GM12878 (cell line): Measurements from ENCODE around the gene PRDM16. TPM values are rescaled to one million over a fixed set of nuclear protein-coding genes. Genes with fewer than 3 reads are reported as not detected.

Experiments used
- ATAC-seq: fragments of 200-7000 bp; cut with Tn5 transposase; 3 replicates; pipeline ENCODE4 v1.9.1; 2020; ENCODE audit warnings: mild to moderate bottlenecking, moderate library complexity
- BruUV-seq: library from RNA; stranded (reverse); fragments of 400-500 nt; replicated peaks from 2 replicates; lab custom pipeline; 2021; lab: Mats Ljungman, UMichigan
- CTCF ChIA-PET: fragments of 300-600 bp; sonication (Branson Sonifier 250); formaldehyde crosslinking; extraction: SDS; loops from one replicate; lab custom pipeline; 2021; ENCODE audit warnings: inconsistent platforms; lab: Yijun Ruan, JAX
- POLR2A ChIA-PET: fragments of 350-600 bp; formaldehyde crosslinking; extraction: SDS; loops from one replicate; lab custom pipeline; 2021; ENCODE audit warnings: inconsistent platforms; lab: Charles Lee
- RAD21 ChIA-PET: fragments of 300-600 bp; sonication (Branson Sonifier 250); formaldehyde crosslinking; loops from one replicate; lab custom pipeline; 2023; ENCODE audit warnings: antibody characterized with exemption; ENCODE audit not compliant: unreplicated experiment; lab: Charles Lee
- SMC1A ChIA-PET: fragments of 300-600 bp; sonication (Branson Sonifier 250); formaldehyde crosslinking; loops from one replicate; lab custom pipeline; 2023; ENCODE audit not compliant: unreplicated experiment, uncharacterized antibody; lab: Charles Lee
- DNase-seq: peaks from one replicate; pipeline ENCODE4 v3.0.0-alpha.2; 2011; ENCODE audit warnings: low read depth, low spot score
- FAIRE-seq: peaks from 3 replicates; lab custom pipeline; 2011; peaks lifted over from hg19 to GRCh38; lab: Jason Lieb, UNC
- H2AFZ ChIP-seq: 2 replicates; pipeline ENCODE4 v1.6.0; 2011; ENCODE audit warnings: low read depth, low read length, control low read depth; ENCODE audit not compliant: control insufficient read depth
- H3K27ac ChIP-seq: 2 replicates; pipeline ENCODE4 v1.5.1; 2011; ENCODE audit warnings: control low read depth; ENCODE audit not compliant: control insufficient read depth, insufficient read depth
- H3K27me3 ChIP-seq, 2 experiments: replicated peaks in 1 of 2; 2 replicates each; pipeline versions ENCODE4 v1.6.0 to v1.6.1; 2011; ENCODE audit warnings: low read length in 1 of 2; ENCODE audit not compliant: control insufficient read depth in 2 of 2, insufficient read depth in 2 of 2
- H3K36me3 ChIP-seq, 2 experiments: 2 replicates each; pipeline ENCODE4 v1.5.1; 2011; ENCODE audit warnings: low read length in 1 of 2; ENCODE audit not compliant: control insufficient read depth in 2 of 2, insufficient read depth in 2 of 2
- H3K4me1 ChIP-seq: 2 replicates; pipeline ENCODE4 v1.6.1; 2011; ENCODE audit warnings: mild to moderate bottlenecking, low read length, moderate library complexity, mixed read lengths; ENCODE audit not compliant: control insufficient read depth, insufficient read depth
- H3K4me2 ChIP-seq: 2 replicates; pipeline ENCODE4 v1.6.0; 2011; ENCODE audit warnings: control low read depth; ENCODE audit not compliant: control insufficient read depth, insufficient read depth
- H3K4me3 ChIP-seq: fragments of 200-600 bp; sonication (generic); 2 replicates; pipeline ENCODE4 v1.5.1; 2016
- H3K79me2 ChIP-seq: 2 replicates; pipeline ENCODE4 v1.6.0; 2011; ENCODE audit warnings: low read length; ENCODE audit not compliant: control insufficient read depth, insufficient read depth
- H3K9ac ChIP-seq: 2 replicates; pipeline ENCODE4 v1.8.0; 2011; ENCODE audit warnings: low read length, control low read depth, mixed read lengths; ENCODE audit not compliant: control insufficient read depth, insufficient read depth
- H3K9me3 ChIP-seq: replicated peaks from 3 replicates; pipeline ENCODE4 v1.5.1; 2011; ENCODE audit warnings: mild to moderate bottlenecking, low read length; ENCODE audit not compliant: control insufficient read depth, insufficient read depth
- H4K20me1 ChIP-seq: 2 replicates; pipeline ENCODE4 v1.6.0; 2011; ENCODE audit not compliant: control insufficient read depth, insufficient read depth
- CBX3 ChIP-seq: fragments of 200-600 bp; sonication (generic); IDR thresholded peaks from 2 replicates; pipeline ENCODE4 v1.6.1; 2016; ENCODE audit warnings: low read depth, borderline replicate concordance
- ESRRA ChIP-seq: IDR thresholded peaks from 2 replicates; pipeline ENCODE4 v1.6.1; 2012; ENCODE audit warnings: mild to moderate bottlenecking, low read length, improper control_type of control experiment
- FOS ChIP-seq: IDR thresholded peaks from 3 replicates; pipeline ENCODE4 v1.6.1; 2011; ENCODE audit warnings: borderline replicate concordance; ENCODE audit not compliant: insufficient read length; ENCODE audit errors: extremely low read depth
- GABPA ChIP-seq: IDR thresholded peaks from 2 replicates; pipeline ENCODE4 v1.6.1; 2014; ENCODE audit warnings: antibody characterized with exemption, low read depth, mild to moderate bottlenecking, inconsistent platforms
- JUND ChIP-seq: IDR thresholded peaks from 2 replicates; pipeline ENCODE4 v1.6.1; 2012; ENCODE audit warnings: low read depth, mild to moderate bottlenecking, low read length, improper control_type of control experiment, moderate library complexity
- KLF5 ChIP-seq: fragments of 450-650 bp; IDR thresholded peaks from 2 replicates; pipeline ENCODE4 v1.6.1; 2014; ENCODE audit warnings: mild to moderate bottlenecking; ENCODE audit not compliant: partially characterized antibody
- MYB ChIP-seq: fragments of 150-350 bp; IDR thresholded peaks from 2 replicates; pipeline ENCODE4 v1.6.1; 2014; ENCODE audit warnings: mild to moderate bottlenecking, low read depth, low read length, borderline replicate concordance
- MYC ChIP-seq: IDR thresholded peaks from 2 replicates; pipeline ENCODE4 v1.6.1; 2011; ENCODE audit warnings: mild to moderate bottlenecking, low read length, moderate library complexity, inconsistent platforms; ENCODE audit not compliant: insufficient read depth, insufficient replicate concordance, insufficient read length, severe bottlenecking
- NKRF ChIP-seq: fragments of 450-650 bp; conservative IDR thresholded peaks from 2 replicates; pipeline ENCODE4 v1.6.1; 2017; ENCODE audit warnings: mild to moderate bottlenecking, moderate library complexity
- PAX8 ChIP-seq: fragments of 450-650 bp; IDR thresholded peaks from 2 replicates; pipeline ENCODE4 v1.6.1; 2017; ENCODE audit warnings: mild to moderate bottlenecking, moderate library complexity
- PBX3 ChIP-seq: IDR thresholded peaks from 2 replicates; pipeline ENCODE4 v1.6.1; 2011; ENCODE audit warnings: mild to moderate bottlenecking, low read depth, low read length, moderate library complexity; ENCODE audit not compliant: insufficient replicate concordance
- RELA ChIP-seq: fragments of 450-650 bp; IDR thresholded peaks from 2 replicates; pipeline ENCODE4 v1.8.0; 2014; ENCODE audit warnings: borderline replicate concordance; ENCODE audit not compliant: partially characterized antibody
- SUZ12 ChIP-seq: fragments of 200-600 bp; sonication (generic); IDR thresholded peaks from one replicate; pipeline ENCODE4 v1.6.1; 2018; ENCODE audit warnings: antibody characterized with exemption, mild to moderate bottlenecking; ENCODE audit not compliant: unreplicated experiment
- TBL1XR1 ChIP-seq: IDR thresholded peaks from 2 replicates; pipeline ENCODE4 v1.6.1; 2012; ENCODE audit warnings: low read depth, low read length, improper control_type of control experiment
- USF2 ChIP-seq: IDR thresholded peaks from 2 replicates; pipeline ENCODE4 v1.6.1; 2011; ENCODE audit warnings: low read depth, low read length, improper control_type of control experiment, borderline replicate concordance
- ZNF274 ChIP-seq: IDR thresholded peaks from one replicate; pipeline ENCODE4 v1.8.0; 2011; ENCODE audit not compliant: insufficient read length, insufficient read depth
- ZZZ3 ChIP-seq: IDR thresholded peaks from 2 replicates; pipeline ENCODE4 v1.6.1; 2011; ENCODE audit warnings: low read depth; ENCODE audit not compliant: control insufficient read depth, insufficient read length
- WGBS: methylation state at CpG from one replicate; pipeline ENCODE4 v1.1.6; 2016; ENCODE audit warnings: low lambda C conversion rate; ENCODE audit not compliant: insufficient replicate concordance, insufficient coverage; ENCODE audit errors: missing lambda C conversion rate; 5-methylcytosine and 5-hydroxymethylcytosine counted together
- in situ Hi-C: fragments of 300-500 bp; cut with MboI; formaldehyde crosslinking; loops from 9 replicates; pipeline ENCODE4 v1.14.3; 2018; ENCODE audit warnings: mixed read lengths
- intact Hi-C: fragments of 100-400 bp; cut with micrococcal nuclease; formaldehyde crosslinking; loops from one replicate; pipeline ENCODE4 v1.14.2; 2022; ENCODE audit not compliant: unreplicated experiment
- polyA plus RNA-seq, 11 experiments: library from polyadenylated mRNA; depleted of rRNA in 4 of 11; unstranded in 6 of 11; stranded (reverse) in 5 of 11; fragments of >200 nt; fragmentation: Nextera tagmentation in 4 of 11; fragmentation: Illumina TruSeq in 1 of 11; extraction: Ambion mirVana in 4 of 11; extraction: Trizol in 1 of 11; gene quantifications; 1 replicate in 1 of 11; 2 replicates in 10 of 11; pipeline versions ENCODE4 v1.2.1 to v1.2.3, GENCODE V29; 2011 to 2016; ENCODE audit warnings: inconsistent platforms in 2 of 11, missing spikeins in 2 of 11, low read depth in 1 of 11
- total RNA-seq, 4 experiments: library from RNA; depleted of rRNA in 3 of 4; stranded (reverse); fragments of >200 nt in 3 of 4; fragmentation: Illumina TruSeq in 1 of 4; extraction: Trizol in 1 of 4; gene quantifications; 2 replicates each; pipeline versions ENCODE4 v1.2.1 to v1.2.3, GENCODE V29; 2013 to 2021

PRDM16 gene
- total and polyA plus RNA-seq, 10 of the 15 experiments (the other 5 are each of a cell fraction or from before 2014, with no cell fraction given), result 0.03 TPM; not detected in 9

GRCh38 chr1:3279182-3279470, 210.1 kb downstream of the PRDM16 start (continued):
- TF ChIP-seq NKRF (no peak), KLF5 (no peak), ZZZ3 (no peak), MYB (no peak), FOS (no peak)
- TF ChIP-seq, all 136 proteins: peak for 0

GRCh38 chr1:3281735-3282134, 212.7 kb downstream of the PRDM16 start:
- RAD21 ChIA-PET, result no interaction called here
- CTCF ChIA-PET, result no interaction called here
- FAIRE-seq, result no peak
- in situ Hi-C loops (no loop called here), intact Hi-C loops (no loop called here)
- Histone ChIP-seq H4K20me1 (no peaks in the 10 kb centered on the region), H3K27me3 (no peaks in the 10 kb centered on the region), H3K36me3 (no peaks in the 10 kb centered on the region), H3K79me2 (no peaks in the 10 kb centered on the region), H2AFZ (no peak overlapping the region), H3K9me3 (no peaks in the 10 kb centered on the region), H3K4me2 (no peak overlapping the region), H3K4me3 (no peak overlapping the region), H3K9ac (no peak overlapping the region), H3K4me1 (no peaks in the 10 kb centered on the region), H3K27ac (no peak overlapping the region)
- SMC1A ChIA-PET, result no interaction called here
- no peak for DNase-seq
- POLR2A ChIA-PET, result no interaction called here
- 29% methylated on average over 8 of the region's 8 CpGs for WGBS
- ATAC-seq, result no peak
- BruUV-seq, result no TSS peak
- TF ChIP-seq TBL1XR1 (no peak), USF2 (no peak), ESRRA (no peak), GABPA (no peak), JUND (no peak), MYC (no peak), PBX3 (no peak), SUZ12 (no peak), CBX3 (no peak), ZNF274 (no peak), RELA (no peak), PAX8 (no peak)
